HEK293 (cell line): ENCODE data around the gene SNRPA1.

Source experiments
- CTCF ChIP-seq: fragments of 450-650 bp; formaldehyde crosslinking; IDR thresholded peaks from 2 replicates; pipeline ENCODE4 v1.5.1; 2016; ENCODE audit warnings: missing biosample characterization, missing genetic modification characterization
- ELK4 ChIP-seq: IDR thresholded peaks from 2 replicates; pipeline ENCODE4 v1.6.1; 2011; ENCODE audit warnings: mild to moderate bottlenecking, low read depth, low read length, borderline replicate concordance
- RBAK ChIP-seq: fragments of 450-650 bp; formaldehyde crosslinking; IDR thresholded peaks from 2 replicates; pipeline ENCODE4 v1.5.1; 2016; ENCODE audit warnings: missing biosample characterization, missing genetic modification characterization

GRCh38 chr15:101233651-101234280, 61.3 kb downstream of the SNRPA1 start:
- TF ChIP-seq CTCF (tag by site-specific recombination) (no peak), RBAK (tag by site-specific recombination) (no peak), ELK4 (no peak)
